Non-pigmented ciliary epithelial cell (primary cell): Measurements from ENCODE around the gene MARK3.

Experiments
- DNase-seq: peaks from one replicate; pipeline ENCODE4 v3.0.0-alpha.2; 2010; ENCODE audit warnings: low read depth

Gene MARK3

GRCh38 chr14:103550451-103551337 lies 165.5 kb downstream of the MARK3 start:
- DNase-seq: no peak

DNA sequence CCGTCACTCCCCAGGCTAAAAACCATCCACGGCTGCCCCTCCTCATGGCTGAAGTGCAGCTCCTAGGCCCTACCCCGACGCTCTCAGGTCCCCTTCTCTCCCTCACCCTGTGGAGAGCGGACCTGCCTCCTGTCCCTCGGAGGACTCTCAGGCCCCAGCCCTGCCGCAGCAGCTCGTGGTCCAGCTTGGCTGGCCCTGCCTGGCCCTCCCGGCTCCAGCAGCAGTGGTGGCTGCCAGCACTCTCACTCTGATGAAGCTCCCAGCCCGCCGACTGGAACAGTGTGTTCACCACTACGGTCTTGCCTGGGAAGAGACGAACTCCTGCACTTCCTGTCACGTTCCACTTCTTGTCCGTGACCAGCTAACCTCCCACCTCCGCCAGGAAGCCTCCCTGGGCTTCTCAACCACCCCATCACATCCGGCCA lies 166.1 kb downstream of the MARK3 start:
- no peak for DNase-seq

DNA sequence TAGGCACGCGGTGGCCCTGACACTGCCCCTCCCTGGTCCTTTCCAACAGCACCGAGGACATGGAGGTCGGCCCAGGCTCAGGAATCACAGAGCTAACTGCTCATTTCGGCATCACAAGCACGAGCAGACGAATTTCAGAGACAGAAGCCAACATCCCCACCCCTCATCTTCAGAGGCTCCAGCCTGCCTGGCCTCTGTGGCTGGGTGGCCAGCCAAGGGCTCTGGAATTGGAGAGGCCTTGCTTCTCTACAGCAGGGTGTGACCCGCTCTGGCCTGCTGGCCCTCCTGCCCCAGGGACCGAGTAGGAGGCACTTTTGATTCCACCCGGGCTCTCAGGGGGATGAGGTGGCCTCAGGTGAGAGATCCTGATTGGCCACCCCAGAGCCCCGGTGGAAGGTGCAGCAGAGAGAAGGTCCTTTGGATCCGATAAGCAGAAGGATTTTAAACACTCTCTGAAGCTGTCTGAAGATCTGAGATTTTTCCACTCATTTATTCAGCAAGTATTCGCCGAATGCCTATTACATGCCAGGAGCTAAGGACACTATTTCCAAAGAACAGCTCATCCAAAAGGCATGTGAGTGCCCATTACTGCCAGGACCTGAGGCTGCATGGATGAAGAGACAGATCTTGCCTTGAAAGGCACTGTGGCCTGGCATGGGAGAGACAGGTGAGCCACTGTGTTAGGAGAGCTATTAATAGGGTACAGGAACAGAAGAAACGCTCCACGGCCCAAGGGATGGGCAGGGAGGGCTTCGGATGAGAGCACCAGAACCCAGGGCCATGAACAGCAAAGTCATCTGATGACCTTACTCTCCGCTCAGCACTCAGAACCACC lies 167.0 kb downstream of the MARK3 start:
- no peak for DNase-seq

GRCh38 chr14:103552846-103553210 lies 167.6 kb downstream of the MARK3 start:
- DNase-seq: no peak
